GM21423 (cell line): ENCODE results near the gene HOXA13.

Source experiments
- ATAC-seq: cut with Tn5 transposase; IDR thresholded peaks from one replicate; pipeline ENCODE4 v1.9.1; 2021; ENCODE audit warnings: mild to moderate bottlenecking, moderate library complexity; ENCODE audit not compliant: unreplicated experiment

The HOXA13 gene

GRCh38 chr7:27208998-27209397 is 9.1 kb upstream of the HOXA13 start:
- ATAC-seq, result no peak

- no peak for ATAC-seq
Observed at GRCh38 chr7:27207348-27207985, 7.6 kb upstream of the HOXA13 start.

DNA sequence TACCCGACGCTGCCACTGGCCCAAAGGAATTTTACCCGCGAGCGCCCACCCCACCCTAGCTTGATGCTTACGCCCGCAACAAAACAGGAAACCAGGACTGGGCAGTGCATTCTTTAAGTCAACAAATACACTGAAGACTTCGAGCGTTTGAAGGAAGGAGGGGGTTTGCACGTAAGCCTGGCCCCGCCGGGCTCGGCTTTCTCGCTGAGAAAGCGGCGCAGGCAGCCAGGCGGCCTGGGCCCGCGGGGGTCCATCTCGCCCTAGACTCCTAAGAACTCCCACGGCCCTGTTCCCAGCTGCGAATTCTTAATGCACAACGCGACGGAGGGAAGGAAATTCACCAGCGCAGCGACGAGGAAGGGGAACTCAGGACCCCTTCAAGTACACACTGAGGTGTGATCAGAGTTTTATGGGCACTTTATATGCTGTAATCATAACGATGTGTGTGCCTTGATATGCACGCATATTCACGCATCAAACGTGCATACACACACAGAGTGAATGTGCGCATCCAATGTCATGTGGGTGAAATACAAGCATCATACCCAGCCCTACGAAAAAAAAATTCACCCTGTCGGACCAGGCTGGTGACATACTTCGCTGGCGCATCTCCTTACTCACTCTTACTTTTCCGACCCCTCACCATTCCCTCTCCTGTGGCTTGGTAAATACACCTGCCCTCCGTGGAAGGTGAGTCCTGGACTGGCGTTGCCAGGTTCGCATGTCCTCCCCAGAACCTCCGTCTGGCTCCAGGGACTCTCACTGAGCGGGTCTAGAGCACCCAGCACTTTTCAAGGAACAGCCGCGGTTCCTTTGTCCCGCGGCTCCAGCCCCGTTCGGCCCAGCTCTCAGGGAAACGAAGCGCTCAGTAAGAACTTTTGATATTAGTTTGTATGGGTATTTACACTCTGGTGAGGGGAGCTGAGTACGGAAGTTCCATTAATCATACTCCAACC is 5.7 kb upstream of the HOXA13 start:
- ATAC-seq, result no peak

- ATAC-seq, result no peak
Observed at GRCh38 chr7:27204851-27205322, 5.0 kb upstream of the HOXA13 start.

- ATAC-seq, result no peak
Observed at GRCh38 chr7:27203964-27204594, 4.2 kb upstream of the HOXA13 start.

- no peak for ATAC-seq
Observed at GRCh38 chr7:27203365-27203953, 3.6 kb upstream of the HOXA13 start.

GRCh38 chr7:27202862-27203134 is 2.9 kb upstream of the HOXA13 start:
- ATAC-seq, result no peak

DNA sequence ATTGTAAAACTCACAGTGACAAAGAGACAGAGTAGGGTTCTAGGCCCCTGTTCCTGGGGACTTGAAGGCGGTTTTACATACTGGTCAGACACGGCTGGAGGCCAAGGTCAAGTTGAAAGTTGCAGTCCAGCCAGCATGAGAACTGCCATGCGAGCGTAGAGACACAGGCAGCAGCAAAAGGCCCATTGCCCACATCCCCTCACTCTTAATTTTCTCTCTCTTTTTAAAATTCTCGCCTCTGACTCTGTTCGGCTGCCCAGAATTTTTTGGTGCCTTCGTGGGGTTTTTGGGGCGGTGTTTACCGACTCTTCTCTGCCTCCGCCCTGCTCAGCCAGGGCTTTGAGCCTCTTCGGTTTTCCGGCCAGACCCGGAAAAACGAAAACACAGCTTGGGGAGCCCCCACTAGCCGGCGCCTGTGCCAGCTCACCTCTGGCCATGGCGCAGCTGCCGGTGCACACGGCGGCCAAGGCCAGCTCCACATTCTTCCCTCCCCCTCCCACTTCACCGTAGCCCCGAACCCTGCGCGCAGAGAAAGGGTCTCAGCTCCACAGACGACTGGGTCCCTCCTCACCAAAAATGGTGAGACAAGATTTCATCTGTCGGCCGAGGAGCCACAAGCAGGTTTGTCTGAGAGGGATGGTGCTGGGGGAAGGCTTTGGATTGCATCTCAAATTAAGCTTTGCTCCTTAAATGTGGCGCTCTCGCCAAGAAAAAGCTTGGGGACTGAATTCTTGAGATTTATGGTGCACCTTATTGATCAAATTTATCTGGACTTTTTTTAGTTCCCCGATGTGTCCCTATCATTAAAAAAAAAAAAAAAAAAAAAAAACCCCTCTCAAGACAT is 2.3 kb upstream of the HOXA13 start:
- no peak for ATAC-seq

GRCh38 chr7:27201580-27202017 is 1.7 kb upstream of the HOXA13 start:
- no peak for ATAC-seq

GRCh38 chr7:27200761-27201579 is 1.1 kb upstream of the HOXA13 start:
- ATAC-seq, result no peak

DNA sequence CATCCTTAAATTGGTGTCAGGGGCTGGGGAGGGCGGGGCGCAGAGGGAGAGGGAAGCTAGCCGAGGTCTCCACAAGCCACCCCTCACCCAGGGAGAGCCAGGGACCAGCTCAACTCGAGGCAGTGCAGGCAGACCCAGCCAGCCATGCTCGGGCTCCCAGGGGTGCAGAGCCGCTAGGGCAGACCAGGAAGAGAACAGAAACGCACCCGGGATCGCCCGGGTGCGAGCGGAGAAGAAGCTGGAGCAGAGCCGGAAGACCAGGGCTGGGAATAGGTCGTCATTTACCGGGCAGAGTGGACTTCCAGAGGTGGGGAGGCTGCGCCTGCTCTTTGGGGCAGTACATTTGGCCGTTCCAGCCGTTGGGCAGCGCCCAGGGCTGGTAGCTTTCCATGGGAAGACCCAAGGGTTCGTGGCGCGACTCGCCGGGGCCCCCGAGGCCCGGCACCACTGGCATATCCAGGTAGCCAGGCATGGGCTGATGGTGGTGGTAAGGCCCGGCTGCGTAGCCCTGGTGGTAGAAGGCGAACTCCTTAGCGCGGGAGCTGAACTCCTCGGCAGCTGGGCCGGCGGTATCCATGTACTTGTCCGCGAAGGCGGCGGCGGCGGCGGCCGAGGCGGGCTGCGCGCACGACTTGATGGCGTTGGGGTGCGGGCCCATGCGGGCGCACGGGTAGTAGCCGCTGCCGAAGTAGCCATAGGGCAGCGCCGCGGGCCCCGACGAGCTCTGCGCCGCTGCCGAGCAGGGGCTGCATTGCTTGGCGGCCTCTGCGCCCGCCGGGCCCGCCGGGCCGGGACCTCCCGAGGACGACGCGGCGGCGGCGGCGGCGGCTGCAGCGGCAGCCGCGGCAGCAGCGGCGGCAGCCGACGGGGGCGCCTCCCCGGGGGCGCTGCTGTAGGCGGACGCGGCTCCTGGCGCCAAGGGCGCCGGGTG is 755 bp downstream of the HOXA13 start:
- no peak for ATAC-seq

DNA sequence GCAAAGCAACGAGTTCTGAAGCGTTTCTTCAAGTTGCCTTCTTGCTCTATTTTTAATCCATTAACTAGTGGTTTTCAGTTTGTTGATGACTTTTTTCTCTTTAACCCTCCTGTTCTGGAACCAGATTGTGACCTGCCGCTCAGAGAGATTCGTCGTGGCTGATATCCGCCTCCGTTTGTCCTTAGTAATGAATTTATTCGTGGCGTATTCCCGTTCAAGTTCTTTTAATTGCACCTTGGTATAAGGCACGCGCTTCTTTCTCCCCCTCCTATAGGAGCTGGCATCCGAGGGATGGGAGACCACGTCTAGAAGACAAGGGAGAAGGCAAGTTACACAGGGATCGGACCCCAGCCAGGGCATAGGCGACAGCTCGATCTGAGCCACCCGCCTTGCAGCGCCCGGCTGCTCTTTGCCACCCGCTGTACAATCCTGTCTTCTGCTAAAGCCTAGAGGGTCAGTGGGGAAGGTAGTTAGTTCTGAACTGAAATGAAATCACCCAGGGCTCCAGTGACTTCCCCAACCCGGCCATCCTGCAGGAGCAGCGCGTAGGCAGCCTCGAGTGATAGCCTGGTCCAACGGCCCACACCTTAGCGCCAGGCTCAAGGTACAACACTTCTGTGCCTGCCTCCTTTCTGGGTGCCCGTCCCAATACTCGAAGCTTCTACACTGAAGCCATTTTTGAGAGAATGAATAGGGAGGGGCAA is 1.6 kb downstream of the HOXA13 start:
- no peak for ATAC-seq

DNA sequence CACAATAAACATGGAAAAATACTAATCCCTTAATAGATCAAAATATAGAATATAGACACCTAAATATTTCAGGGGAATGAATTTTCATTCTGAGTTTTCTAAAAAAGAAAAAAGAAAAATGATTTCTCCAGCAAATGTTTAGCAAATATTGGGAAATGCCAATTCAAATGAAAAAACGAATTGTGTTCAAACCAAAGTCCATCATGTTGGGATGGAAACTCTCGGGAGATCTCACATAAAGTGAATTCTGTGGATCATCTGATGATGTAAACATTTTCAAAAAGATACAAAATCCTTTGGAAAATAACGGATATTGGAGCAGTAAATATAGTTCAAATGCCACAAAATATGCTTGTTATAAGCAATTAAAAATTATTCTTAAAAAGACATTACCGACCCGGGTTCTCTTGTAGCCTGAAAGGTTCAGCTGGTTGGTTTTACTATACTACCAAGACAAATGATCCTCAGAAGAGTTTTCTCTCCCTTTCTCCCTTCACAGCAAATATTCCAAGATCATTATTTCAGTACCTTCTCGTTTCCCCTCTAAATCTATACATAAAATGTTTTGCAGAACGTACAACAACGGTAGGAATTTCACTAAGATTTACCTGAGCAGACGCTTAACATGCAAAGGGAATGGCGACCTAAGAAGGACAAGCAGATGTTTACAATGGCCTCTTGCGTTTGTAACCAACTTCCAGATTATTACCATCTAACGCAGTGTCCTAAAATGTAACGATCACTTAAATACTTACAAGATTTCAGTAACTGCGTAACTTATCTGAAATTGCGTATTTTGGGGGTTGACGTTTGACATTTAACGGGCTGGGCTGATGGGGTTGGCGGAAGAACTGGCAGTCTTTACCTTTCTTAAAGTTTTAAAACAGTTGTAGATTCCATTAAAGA is 2.5 kb downstream of the HOXA13 start:
- ATAC-seq, result no peak

- ATAC-seq, result no peak
Observed at GRCh38 chr7:27196287-27196767, 3.6 kb downstream of the HOXA13 start.

DNA sequence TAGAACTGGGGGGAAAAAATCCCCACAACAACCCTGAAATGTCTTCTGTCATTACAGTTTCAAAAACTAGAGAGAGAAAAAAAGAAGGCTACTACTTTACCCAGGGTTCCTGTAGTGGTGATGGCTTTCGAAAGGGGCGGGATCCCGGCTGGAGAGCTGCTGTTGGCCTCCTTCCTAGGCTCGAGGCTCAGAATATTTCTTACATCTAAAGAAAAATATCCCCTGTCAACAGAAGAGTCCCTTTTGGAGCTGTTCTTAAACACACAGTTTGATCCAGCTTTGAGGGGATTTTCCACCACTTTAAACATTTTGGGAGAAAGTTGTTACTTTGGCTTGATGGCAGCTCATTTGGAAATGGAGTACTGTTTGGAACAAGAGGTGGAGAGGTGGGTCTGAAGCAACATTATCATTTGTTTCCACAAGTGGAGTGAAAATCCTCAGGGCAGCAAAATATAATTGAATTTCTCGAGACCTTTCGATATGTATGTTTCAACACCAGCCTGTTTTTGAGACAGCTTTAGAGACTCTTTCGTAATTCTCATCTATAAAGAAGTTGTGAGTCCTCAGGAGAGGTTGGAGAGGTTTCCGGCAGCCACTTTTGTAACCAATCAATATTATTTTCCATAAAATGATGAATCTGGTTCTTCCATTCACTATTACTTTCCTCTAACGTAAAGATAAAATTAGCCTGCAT is 5.1 kb downstream of the HOXA13 start:
- ATAC-seq, result no peak

DNA sequence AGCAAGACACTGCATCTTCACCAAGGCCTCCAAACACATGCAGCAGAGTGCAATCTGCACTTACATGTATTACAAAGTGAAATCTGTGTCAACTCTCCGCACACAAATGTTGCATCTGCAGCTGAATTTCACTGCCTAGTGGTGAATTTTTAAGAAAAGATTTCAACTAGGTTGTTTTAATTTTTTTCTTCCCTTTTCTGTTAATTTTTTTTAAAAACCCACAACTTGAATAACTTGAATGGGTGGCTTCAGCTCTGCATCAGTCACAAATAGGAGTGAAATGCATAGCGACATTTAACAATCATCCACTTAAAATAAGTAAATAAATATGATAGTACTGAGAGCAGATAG is 5.9 kb downstream of the HOXA13 start:
- no peak for ATAC-seq
